WTC11 (cell line): Measurements from ENCODE around the gene TSPO. TPM values are rescaled to one million over a fixed set of nuclear protein-coding genes. Genes with fewer than 3 reads are reported as not detected.

Experiments
- ATAC-seq: fragments of 200-7000 bp; cut with Tn5 transposase; 2 replicates; pipeline ENCODE4 v1.10.0; 2021; ENCODE audit warnings: mild to moderate bottlenecking, moderate library complexity
- CTCF ChIA-PET: fragments of 300-600 bp; sonication (Branson Sonifier 250); formaldehyde crosslinking; loops from one replicate; lab custom pipeline; 2021; ENCODE audit warnings: antibody characterized with exemption; lab: Charles Lee
- POLR2A ChIA-PET: fragments of 350-600 bp; sonication (Branson Sonifier 250); formaldehyde crosslinking; loops from one replicate; lab custom pipeline; 2021; ENCODE audit warnings: antibody characterized with exemption; lab: Charles Lee
- DNase-seq: peaks from one replicate; pipeline ENCODE4 v3.0.0; 2021; ENCODE audit warnings: low spot score
- H3K27ac Mint-ChIP-seq: 2 replicates; pipeline ENCODE4 v1.8.0; 2021; ENCODE audit warnings: mixed read lengths
- H3K27me3 Mint-ChIP-seq: 2 replicates; pipeline ENCODE4 v1.8.0; 2021; ENCODE audit warnings: low read depth, mild to moderate bottlenecking, moderate library complexity, mixed read lengths
- H3K36me3 Mint-ChIP-seq: 2 replicates; pipeline ENCODE4 v1.8.0; 2021; ENCODE audit warnings: mixed read lengths
- H3K4me1 Mint-ChIP-seq: 2 replicates; pipeline ENCODE4 v1.8.0; 2022; ENCODE audit warnings: mixed read lengths
- H3K4me3 Mint-ChIP-seq: 2 replicates; pipeline ENCODE4 v1.8.0; 2021; ENCODE audit warnings: mild to moderate bottlenecking, moderate library complexity, mixed read lengths
- H3K9me3 Mint-ChIP-seq: 2 replicates; pipeline ENCODE4 v1.8.0; 2021; ENCODE audit warnings: mixed read lengths
- ATF3 ChIP-seq: sonication (generic); formaldehyde crosslinking; conservative IDR thresholded peaks from 2 replicates; pipeline ENCODE4 v1.8.1; 2022; ENCODE audit warnings: mild to moderate bottlenecking, missing genetic modification reagents
- CBFB ChIP-seq: sonication (generic); formaldehyde crosslinking; IDR thresholded peaks from 2 replicates; pipeline ENCODE4 v1.8.1; 2022; ENCODE audit warnings: mild to moderate bottlenecking, low read depth, missing genetic modification reagents
- ELF4 ChIP-seq: sonication (generic); formaldehyde crosslinking; IDR thresholded peaks from 2 replicates; pipeline ENCODE4 v1.8.1; 2022; ENCODE audit warnings: low read depth, mild to moderate bottlenecking, moderate library complexity, missing genetic modification reagents
- ESRRA ChIP-seq: sonication (generic); formaldehyde crosslinking; IDR thresholded peaks from 2 replicates; pipeline ENCODE4 v1.8.1; 2022; ENCODE audit warnings: mild to moderate bottlenecking, missing genetic modification reagents, borderline replicate concordance
- FOXJ3 ChIP-seq: sonication (generic); formaldehyde crosslinking; IDR thresholded peaks from 2 replicates; pipeline ENCODE4 v1.9.0; 2021; ENCODE audit warnings: missing genetic modification reagents, mild to moderate bottlenecking, borderline replicate concordance
- FOXP1 ChIP-seq: sonication (generic); formaldehyde crosslinking; IDR thresholded peaks from 2 replicates; pipeline ENCODE4 v1.8.0; 2022; ENCODE audit warnings: missing genetic modification reagents, mild to moderate bottlenecking, moderate library complexity, borderline replicate concordance
- HMGA2 ChIP-seq: fragments of 250-450 bp; sonication (Bioruptor Pico); IDR thresholded peaks from 2 replicates; pipeline ENCODE4 v1.4.0; 2021; ENCODE audit warnings: mild to moderate bottlenecking, moderate library complexity
- MYBL2 ChIP-seq: sonication (generic); formaldehyde crosslinking; IDR thresholded peaks from 2 replicates; pipeline ENCODE4 v1.8.1; 2023; ENCODE audit warnings: mild to moderate bottlenecking, moderate library complexity, missing genetic modification reagents
- NR3C1 ChIP-seq: sonication (generic); formaldehyde crosslinking; conservative IDR thresholded peaks from 2 replicates; pipeline ENCODE4 v1.8.1; 2023; ENCODE audit warnings: low read depth, mild to moderate bottlenecking, missing genetic modification reagents
- OVOL2 ChIP-seq: fragments of 250-450 bp; sonication (Bioruptor Pico); IDR thresholded peaks from 2 replicates; pipeline ENCODE4 v1.9.0; 2021; ENCODE audit warnings: mild to moderate bottlenecking, borderline replicate concordance
- PRDM15 ChIP-seq: sonication (generic); formaldehyde crosslinking; IDR thresholded peaks from 2 replicates; pipeline ENCODE4 v1.8.0; 2022; ENCODE audit warnings: missing genetic modification reagents
- RORB ChIP-seq: fragments of 250-450 bp; sonication (Bioruptor Pico); IDR thresholded peaks from 2 replicates; pipeline ENCODE4 v1.9.0; 2021; ENCODE audit warnings: mild to moderate bottlenecking
- TEAD4 ChIP-seq: sonication (generic); formaldehyde crosslinking; IDR thresholded peaks from 2 replicates; pipeline ENCODE4 v1.8.0; 2022; ENCODE audit warnings: mild to moderate bottlenecking, missing genetic modification reagents
- ZNF281 ChIP-seq: sonication (generic); formaldehyde crosslinking; IDR thresholded peaks from 2 replicates; pipeline ENCODE4 v1.8.0; 2023; ENCODE audit warnings: mild to moderate bottlenecking, missing genetic modification reagents
- ZNF317 ChIP-seq: sonication (generic); formaldehyde crosslinking; IDR thresholded peaks from 2 replicates; pipeline ENCODE4 v1.8.1; 2023; ENCODE audit warnings: low read depth, mild to moderate bottlenecking, moderate library complexity, missing genetic modification reagents, borderline replicate concordance
- ZNF396 ChIP-seq: fragments of 250-450 bp; sonication (Bioruptor Pico); IDR thresholded peaks from 2 replicates; pipeline ENCODE4 v1.8.0; 2021; ENCODE audit warnings: mild to moderate bottlenecking, moderate library complexity, borderline replicate concordance
- total RNA-seq: library from RNA; stranded (reverse); gene quantifications from 3 replicates; pipeline ENCODE4 v1.2.3, GENCODE V29; 2021
- TF ChIP-seq, protein P1 (sequence below): sonication (generic); formaldehyde crosslinking; IDR thresholded peaks from 2 replicates; pipeline ENCODE4 v1.8.1; 2023; ENCODE audit warnings: mild to moderate bottlenecking, moderate library complexity, missing genetic modification reagents
- TF ChIP-seq, protein P2 (sequence below): fragments of 250-450 bp; sonication (Bioruptor Pico); IDR thresholded peaks from 2 replicates; pipeline ENCODE4 v1.9.0; 2021; ENCODE audit warnings: moderate library complexity, mild to moderate bottlenecking, inconsistent platforms, borderline replicate concordance

Gene TSPO
- total RNA-seq, 1 experiment from 2014 or later = 21.9 TPM

DNA sequence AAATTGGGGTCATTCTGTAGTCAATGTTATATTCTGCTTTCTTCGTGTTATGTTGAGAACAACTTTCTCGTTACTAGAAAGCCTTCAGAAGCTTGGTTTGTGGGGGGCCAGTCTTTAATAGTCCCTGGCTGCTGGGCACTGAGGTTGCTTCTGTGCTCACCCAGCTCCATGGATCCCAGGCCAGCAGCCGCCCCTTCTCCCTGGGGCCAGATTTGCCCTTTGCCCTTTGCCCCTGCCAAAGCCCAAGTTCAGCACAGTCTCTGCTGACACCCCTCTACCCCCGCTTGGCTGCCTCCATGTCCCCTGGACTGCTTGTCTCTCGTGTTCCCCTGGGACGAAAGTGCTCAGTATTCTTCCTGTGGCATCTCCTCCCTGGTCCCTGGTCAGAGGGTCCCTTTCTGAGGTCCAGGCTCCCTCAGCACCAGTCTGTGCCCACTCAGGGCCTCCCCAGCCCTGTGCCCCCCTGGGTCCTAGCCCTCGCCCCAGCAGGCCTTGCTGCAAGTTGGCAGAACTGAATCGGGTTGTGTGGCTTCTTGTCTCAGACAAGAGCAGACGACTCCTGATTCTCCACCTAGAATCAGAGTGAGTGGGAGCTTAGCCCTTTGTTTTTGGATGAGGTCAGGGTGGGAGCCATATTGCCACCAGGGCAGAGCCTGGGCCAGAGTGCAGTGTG is 6.7 kb downstream of the TSPO start:
- no peaks in the 10 kb centered on the region for H3K36me3 Mint-ChIP-seq
- peaks cover 1% of the 10 kb centered on the region for H3K4me1 Mint-ChIP-seq
- peaks cover 1% of the 10 kb centered on the region; the same call in 1 of the 2 replicates for H3K27me3 Mint-ChIP-seq
- peak overlapping the region; percentile 87; the same call in 1 of the 2 replicates for H3K27ac Mint-ChIP-seq
- TF ChIP-seq FOXP1 (CRISPR knock-in tag) (no peak), ATF3 (CRISPR knock-in tag) (no peak), MYBL2 (no peak), ZNF317 (CRISPR knock-in tag) (no peak), ESRRA (CRISPR knock-in tag) (no peak), ZNF396 (CRISPR knock-in tag) (no peak), CBFB (CRISPR knock-in tag) (no peak), TEAD4 (CRISPR knock-in tag) (no peak), RORB (no peak), ZNF281 (CRISPR knock-in tag) (no peak), FOXJ3 (CRISPR knock-in tag) (no peak), HMGA2 (CRISPR knock-in tag) (no peak)
- TF ChIP-seq, protein P1, sequence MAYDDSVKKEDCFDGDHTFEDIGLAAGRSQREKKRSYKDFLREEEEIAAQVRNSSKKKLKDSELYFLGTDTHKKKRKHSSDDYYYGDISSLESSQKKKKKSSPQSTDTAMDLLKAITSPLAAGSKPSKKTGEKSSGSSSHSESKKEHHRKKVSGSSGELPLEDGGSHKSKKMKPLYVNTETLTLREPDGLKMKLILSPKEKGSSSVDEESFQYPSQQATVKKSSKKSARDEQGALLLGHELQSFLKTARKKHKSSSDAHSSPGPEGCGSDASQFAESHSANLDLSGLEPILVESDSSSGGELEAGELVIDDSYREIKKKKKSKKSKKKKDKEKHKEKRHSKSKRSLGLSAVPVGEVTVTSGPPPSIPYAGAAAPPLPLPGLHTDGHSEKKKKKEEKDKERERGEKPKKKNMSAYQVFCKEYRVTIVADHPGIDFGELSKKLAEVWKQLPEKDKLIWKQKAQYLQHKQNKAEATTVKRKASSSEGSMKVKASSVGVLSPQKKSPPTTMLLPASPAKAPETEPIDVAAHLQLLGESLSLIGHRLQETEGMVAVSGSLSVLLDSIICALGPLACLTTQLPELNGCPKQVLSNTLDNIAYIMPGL (CRISPR knock-in tag) = no peak
- TF ChIP-seq, protein P2, sequence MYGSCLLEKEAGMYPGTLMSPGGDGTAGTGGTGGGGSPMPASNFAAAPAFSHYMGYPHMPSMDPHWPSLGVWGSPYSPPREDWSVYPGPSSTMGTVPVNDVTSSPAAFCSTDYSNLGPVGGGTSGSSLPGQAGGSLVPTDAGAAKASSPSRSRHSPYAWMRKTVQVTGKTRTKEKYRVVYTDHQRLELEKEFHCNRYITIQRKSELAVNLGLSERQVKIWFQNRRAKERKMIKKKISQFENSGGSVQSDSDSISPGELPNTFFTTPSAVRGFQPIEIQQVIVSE = no peak
- ChIA-PET POLR2A (interaction anchor here (0.8 kb wide), 1 partner anchor 37 kb away, joined by 3 read pairs; no protein-coding TSS in a partner anchor), CTCF (interaction anchor here (1.0 to 2.1 kb wide), 2 partner anchors 29 to 70 kb away, joined by 3 to 6 read pairs; partner anchors contain the start of gene TTLL12)
- DNase-seq (no peak), ATAC-seq (no peak)
- H3K9me3 Mint-ChIP-seq = no peaks in the 10 kb centered on the region
- H3K4me3 Mint-ChIP-seq = no peak overlapping the region

DNA sequence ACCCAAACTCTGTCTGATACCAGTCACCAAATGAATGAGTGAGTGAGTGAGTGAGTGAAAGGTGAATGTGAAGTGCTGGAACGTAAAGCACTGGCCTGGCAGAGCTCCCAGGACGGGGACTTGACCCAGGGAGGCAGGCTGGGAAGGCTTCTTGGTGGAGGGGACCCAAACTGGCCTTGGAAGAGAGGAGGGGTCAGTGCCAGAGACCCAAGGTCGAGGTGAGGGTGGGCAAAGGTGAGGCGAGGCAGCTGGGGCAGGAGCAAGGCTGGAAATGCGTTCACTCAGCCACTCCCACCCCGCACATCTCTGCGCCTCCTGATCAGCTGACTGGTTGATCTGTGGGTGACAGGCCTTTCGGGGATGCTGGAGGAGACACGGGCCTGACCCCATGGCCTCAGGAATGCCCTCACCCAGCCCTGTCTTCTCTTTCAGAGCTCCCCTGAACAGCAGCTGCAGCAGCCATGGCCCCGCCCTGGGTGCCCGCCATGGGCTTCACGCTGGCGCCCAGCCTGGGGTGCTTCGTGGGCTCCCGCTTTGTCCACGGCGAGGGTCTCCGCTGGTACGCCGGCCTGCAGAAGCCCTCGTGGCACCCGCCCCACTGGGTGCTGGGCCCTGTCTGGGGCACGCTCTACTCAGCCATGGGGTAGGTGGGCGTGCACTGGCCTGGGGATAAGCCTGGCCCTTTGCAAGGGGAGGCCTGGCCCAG is 7.6 kb downstream of the TSPO start:
- DNase-seq (no peak), ATAC-seq (no peak)
- ChIA-PET POLR2A (no interaction called here), CTCF (interaction anchor here (0.5 to 1.2 kb wide), 4 partner anchors 49 to 1501 kb away, joined by 3 to 4 read pairs (median 3); no protein-coding TSS in a partner anchor)
- Mint-ChIP-seq H3K4me1 (no peaks in the 10 kb centered on the region), H3K36me3 (no peaks in the 10 kb centered on the region), H3K27me3 (no peaks in the 10 kb centered on the region), H3K9me3 (no peaks in the 10 kb centered on the region), H3K27ac (peak overlapping the region; percentile 87), H3K4me3 (no peak overlapping the region)
- no peak for TF ChIP-seq OVOL2 (CRISPR knock-in tag)
- TF ChIP-seq ZNF317 (CRISPR knock-in tag) = no peak
- TF ChIP-seq ELF4 (CRISPR knock-in tag) = no peak
- no peak for TF ChIP-seq RORB
- TF ChIP-seq PRDM15 (CRISPR knock-in tag) = no peak
- no peak for TF ChIP-seq NR3C1 (CRISPR knock-in tag)
